Stimulated activated CD4-positive, alpha-beta T cell treated with anti-CD3 and anti-CD28 coated beads, TNF-alpha, amount 100 ng/mL, for 24 hours (primary cell): Measurements from ENCODE around the gene GIPC2.
"Not testable (repeated sequence)": the region's sequence is repeated elsewhere in the genome, so short reads cannot be mapped to it uniquely, and the experiment has no call there.

Source experiments
- DNase-seq, 3 experiments: peaks; one replicate each; pipeline ENCODE4 v3.0.0-alpha.2; 2020; ENCODE audit warnings: low read depth in 3 of 3

Gene GIPC2

DNA sequence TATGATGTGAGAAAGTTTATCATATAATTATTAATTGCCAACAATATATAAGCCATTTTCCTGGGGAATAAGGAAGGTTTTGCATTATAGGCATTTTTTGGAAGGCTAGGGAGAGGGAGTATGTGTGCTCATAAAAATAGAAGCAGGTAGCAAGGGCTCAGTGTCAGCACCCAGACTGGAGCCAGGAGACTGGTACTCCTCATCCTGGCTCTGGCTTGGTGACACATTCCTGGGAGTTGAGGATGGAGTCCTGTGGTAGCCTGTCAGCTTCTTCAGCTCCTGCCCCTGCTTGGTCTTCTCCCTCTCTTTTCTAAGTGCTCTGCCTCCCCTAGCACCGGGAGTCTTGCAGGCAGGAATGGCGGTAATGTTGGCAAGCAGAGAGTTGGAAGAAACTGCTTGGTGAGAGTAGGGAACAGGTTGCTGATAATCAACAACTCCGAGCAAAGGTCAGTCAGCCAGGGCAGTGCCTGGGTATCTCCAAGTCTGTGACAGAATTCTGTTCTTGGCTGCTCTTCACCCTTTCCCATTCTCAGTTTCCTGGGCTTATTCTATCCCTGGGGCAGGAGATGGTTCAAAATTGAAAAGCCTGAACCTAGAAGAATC is 23.0 kb downstream of the GIPC2 start:
- no peak for DNase-seq

DNA sequence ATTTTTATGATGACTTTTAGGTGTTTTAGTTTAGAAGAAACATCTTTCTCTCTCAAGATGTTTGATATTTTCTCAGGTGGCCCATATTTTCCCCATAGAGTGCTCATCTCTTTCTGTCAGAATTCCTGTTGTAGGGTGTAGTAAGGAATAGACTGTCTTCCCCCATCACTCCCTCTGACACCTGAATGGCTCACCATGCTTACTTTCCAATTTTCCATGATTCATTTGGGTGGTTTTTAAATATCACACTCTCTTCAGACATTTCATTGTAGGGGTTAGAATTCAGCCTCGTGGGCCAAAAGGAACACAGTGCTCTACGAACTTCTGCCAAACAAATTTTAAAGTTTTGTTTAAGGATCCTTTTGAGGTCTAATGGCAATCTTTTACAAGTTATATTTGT is 24.0 kb downstream of the GIPC2 start:
- no peak for DNase-seq

DNA sequence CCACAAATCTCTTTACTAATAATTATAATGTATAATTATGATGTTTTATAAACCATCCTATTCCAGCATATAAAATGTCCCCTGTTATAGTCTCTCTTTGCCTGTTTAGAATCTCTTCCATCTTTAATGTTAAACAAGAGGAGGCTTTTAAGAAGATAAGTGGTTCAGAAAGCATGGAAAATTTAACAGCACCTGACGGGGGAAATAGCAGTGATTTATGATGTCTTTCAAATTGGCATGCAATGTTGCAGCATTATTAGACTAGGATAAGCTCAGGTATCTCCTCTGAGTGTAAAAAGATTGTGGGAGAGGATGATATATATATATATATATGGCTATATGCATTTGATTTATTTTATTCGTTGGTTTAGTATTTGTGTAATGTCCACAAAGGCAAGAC is 24.4 kb downstream of the GIPC2 start:
- no peak for DNase-seq

DNA sequence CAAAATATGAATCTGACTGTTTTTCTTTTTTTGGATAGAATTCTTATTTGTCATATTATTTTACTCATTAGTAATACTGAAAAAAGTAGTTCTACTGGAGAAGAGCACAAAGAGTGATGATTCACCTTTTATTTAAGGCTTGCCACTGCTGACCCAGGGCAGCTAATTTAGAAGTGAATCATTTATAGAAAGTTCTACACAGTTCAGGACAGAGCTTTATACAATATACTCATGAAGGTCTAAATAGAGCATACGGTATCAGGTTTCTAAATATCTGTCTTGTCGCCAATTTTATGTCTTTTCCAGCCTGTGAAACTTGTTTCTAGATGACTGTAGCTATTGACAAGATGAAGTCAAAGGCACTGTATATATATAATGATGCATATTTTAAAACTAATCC is 25.0 kb downstream of the GIPC2 start:
- DNase-seq: no peak

DNA sequence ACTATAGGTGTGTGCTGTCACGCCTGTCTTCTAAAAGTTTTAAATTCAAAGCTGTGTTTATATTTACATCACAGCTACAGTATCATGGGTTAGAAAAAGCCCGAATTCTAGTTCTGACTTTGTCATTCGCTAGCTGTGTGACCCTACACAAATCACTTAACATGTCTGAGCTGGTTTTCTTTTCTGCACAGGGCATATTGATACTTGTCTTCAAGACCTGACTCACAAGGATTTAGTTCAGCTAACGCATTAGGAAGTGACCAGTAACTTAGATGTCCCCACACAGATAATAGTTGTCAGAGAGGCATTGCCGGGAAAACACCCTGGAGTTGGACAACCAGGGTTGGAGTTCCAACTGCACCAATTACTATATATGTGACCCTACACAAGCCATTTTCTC is 25.9 kb downstream of the GIPC2 start:
- DNase-seq: no peak

DNA sequence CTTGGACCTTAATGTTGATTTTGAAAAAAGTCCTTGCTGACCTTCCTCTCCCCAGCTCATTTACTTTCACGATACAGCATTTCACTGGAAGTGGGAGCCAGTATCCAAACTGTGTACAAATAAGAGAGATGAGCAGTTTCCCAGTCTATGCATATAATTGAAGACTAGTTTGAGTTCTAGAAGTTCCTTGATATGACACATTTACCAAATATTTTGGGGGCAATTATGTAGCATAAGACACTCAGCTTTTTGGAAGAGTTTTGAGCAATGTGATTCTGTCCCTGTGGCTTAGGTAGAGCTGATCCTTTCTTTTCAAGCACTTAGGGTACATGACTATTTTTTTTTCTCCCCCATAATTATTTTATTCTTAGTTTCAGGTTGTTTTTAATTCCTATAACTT is 26.4 kb downstream of the GIPC2 start:
- no peak for DNase-seq

DNA sequence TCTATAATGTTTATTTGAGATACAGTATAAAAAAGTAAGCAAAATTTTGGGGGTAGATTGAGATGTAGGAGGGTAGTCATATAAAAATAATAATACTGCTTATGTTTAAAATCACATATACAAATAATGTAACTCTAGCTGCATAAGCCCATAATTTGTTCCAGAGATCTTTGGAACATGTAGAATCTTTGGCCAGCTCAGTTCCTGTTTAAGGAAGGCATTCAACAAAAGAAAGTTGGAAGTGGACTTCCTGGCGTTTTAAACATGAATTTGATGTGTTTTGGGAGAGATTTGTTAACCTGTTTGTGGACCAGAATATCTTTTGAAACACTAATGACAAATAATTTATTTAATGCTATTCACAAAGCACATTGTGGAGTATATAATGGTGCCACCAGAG is 27.7 kb downstream of the GIPC2 start:
- DNase-seq: no peak

DNA sequence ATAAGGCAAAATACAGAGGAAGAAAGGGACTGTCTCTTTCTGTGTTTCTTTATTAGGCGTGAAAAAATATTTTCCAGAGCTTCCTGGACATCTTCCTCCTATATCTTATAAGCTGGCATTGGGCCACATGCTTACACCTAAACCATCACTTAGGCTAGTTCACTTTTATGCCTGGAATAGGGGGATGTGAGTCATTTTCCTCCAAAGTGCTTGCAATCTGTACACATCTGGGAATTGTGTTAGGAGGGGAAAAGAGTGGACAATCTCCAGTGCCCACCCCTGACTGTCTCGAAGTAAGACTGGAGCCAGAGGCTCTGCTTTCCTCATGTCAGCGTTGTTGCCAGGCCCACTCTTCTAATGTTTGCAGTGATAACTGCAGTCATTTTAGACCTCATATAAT is 29.9 kb downstream of the GIPC2 start:
- DNase-seq: no peak

DNA sequence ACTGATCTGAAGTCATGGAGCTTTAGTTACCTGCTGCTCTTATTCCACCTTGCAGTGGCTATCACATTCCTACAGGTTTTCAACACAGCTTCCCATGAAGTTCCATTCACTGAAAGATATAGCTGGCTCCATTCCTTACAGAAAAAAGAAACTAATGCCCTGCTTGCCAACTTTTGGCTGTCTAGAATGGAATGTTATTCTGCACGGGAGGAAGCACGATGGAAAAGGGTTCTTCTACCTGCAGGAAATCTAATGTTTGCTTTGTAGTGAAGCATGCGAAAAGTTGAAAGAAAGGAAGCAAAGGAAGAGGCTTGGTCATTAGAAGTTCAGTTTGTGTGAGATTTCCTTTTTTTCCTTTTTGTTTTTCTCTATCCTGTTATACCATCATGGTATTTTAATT is 32.6 kb downstream of the GIPC2 start:
- no peak for DNase-seq

DNA sequence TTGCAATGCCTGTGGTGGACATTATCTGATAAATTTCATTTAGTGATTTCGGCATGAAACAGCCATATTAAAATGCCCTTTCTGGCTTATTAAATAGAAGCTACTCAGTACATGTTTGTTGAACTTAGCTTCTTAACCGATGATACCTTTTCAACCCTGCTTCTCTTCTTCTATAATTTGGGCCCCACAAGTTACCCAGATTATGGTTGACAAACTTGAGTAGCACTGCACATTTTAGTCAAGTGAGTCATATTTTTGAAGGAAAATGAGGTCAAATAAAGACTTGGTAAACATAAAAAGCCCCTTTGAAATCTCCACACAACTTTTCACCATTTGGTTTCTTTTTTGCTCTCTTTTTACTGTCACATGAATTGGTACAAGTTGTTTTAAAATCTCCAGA is 33.8 kb downstream of the GIPC2 start:
- no peak for DNase-seq

DNA sequence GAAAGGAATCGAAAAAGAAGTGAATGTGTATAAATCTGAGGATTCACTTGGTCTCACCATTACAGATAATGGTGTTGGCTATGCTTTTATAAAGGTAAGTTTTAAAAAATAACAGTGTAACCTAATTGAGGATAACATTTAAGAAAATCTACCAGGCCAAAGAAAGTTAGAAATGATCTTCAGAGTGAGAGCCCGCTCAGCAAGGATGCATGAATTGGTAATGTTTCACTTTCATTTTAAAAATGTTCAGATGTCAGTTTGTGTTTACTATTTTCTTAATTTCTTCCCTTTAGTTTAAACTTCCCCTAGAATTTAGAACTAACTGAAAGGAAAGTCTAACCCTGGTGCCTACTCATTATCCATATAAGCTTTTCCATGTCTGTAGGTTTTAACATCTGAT is 35.0 kb downstream of the GIPC2 start:
- no peak for DNase-seq

DNA sequence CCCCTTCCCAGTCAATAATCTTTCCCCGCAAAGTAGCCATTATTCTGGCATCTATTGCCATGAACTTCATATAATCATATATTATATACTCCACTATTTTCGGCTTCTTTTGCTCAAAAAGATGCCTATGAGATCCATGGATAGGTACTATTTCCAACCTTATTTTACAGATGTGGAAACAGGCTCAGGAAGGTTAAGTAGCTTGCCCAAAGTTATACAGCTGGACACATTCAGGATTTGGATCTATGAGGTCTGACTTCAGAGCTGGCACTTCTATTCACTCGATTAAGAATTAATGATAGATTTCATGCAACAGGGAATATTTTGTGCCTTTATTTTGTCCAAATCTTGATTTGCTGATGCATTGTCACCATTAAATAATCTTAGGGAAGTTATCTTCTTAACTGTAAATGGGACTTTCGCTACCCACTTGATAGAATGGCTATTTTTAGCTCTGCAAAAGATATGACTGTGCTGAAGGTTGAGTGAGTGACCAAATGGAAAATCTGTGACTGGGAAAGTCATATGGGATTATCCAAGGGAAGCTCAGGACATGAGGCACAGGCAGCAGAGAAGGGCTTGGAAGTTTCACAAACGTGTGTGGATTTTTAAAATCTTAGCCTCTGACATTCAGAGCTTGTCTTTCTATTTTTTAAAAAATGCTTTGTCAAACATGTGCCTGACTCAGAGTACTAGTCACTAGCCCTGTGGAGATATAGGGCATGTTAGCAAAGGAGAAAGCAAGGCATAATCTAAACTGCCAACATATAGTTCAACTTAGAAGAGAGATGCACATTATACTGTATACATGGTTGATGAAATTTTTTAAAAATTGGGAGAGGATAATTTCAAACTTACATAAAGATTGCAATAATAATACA is 36.5 kb downstream of the GIPC2 start:
- DNase-seq: no peak

DNA sequence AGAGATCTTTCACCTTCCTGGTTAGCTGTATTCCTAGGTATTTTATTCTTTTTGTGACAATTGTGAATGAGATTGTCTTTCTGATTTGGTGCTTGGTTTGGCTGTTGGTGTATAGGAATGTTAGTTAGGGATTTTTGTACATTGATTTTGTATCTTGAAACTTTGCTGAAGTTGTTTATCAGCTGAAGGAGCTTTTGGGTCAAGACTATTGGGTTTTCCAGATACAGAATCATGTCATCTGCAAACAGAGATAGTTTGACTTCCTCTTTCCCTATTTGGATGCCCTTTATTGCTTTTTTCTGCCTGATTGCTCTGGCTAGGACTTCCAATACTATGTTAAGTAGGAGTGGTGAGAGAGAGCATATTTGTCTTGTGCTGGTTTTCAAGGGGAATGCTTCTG is 38.9 kb downstream of the GIPC2 start:
- DNase-seq: not testable (repeated sequence)

DNA sequence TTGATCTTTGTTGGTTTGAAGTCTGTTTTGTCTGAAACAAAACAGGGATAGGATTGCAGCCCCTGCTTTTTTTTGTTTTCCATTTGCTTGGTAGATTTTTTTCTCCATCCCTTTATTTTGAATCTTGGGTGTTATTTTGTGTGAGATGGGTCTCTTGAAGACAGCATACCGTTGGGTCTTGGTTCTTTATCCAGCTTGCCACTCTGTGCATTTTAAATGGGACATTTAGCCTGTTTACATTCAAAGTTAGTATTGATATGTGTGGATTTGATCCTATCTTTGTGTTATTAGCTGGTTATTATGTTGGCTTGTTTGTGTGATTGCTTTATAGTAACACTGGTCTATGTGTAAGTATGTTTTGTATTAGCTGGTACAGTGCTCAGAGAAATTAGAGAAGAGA is 40.9 kb downstream of the GIPC2 start:
- DNase-seq: no peak

DNA sequence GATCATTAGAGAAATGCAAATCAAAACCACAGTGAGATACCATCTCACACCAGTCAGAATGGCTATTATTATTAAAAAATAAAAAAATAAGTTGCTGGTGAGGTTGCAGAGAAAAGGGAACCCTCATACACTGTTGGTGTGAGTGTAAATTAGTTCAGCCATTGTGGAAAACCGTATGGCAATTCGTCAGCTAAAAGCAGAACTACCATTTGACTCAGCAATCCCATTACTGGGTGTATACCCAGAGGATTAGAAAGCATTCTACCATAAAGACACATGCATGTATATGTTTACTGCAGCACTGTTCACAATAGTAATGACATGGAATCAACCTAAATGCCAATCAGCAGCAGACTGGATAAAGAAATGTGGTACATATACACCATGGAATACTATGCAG is 42.2 kb downstream of the GIPC2 start:
- DNase-seq: no peak

DNA sequence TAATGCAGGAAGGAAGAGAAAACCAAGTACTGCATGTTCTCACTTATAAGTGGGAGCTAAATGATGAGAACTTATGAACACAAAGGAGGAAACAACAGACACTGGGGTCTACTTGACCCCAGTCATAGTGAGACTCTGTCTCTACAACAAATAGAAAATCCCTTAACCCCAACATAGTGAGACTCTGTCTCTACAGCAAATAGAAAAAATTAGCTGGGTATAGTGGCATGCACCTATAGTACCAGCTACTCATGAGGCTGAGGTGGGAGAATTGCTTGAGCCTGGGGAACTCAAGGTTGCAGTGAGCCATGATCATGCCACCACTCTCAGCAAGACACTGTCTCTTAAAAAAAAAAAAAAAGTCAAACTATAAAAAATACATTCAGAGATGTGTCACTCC is 42.7 kb downstream of the GIPC2 start:
- DNase-seq: no peak

DNA sequence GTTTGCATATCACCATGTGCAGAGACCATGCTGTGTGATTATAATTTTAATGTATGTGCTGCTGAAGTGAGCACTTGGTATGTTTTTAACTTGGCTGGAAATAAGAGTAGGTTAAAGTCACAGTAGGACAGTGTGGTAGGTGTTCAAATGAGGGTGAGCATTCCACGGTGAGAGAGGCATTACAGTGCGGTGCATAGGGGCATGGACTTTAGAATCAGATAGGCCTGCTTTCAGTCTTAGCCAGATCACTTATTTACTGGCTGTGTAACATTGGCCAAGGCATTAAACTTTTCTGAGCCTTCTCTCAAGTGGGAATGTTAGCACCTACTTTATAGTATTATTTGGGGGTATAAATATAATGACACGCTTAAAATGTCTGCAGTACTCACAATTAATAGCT is 43.2 kb downstream of the GIPC2 start:
- no peak for DNase-seq

DNA sequence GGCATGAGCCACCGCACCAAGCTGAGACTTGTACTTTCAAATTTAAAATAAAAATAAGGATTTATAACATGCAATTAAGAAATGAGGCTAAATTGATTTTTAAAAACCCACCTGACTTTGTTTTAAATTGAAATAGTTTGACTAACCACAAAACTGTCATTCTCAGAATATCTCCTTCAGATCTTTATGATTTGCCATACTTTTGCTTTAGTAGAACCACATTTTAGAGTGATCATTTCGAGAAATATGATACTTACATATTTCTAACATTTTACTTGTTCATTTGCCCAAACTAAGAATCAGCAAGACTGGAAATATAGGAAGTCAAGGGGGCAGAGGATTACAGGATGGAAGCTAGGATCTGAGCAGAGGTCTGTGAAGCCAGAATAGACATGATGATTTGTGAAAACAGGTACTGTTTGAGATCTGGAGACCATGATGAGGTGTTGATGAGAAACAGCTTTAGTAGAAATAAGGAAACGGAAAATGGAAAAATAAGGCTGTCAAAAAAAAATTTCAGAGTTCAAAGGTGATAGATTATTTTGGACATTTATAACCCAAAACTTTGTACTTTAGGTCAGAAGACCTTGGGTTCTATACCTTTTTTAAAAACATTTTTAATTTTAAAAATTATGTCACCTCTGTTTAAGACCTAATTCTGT is 44.8 kb downstream of the GIPC2 start:
- no peak for DNase-seq

DNA sequence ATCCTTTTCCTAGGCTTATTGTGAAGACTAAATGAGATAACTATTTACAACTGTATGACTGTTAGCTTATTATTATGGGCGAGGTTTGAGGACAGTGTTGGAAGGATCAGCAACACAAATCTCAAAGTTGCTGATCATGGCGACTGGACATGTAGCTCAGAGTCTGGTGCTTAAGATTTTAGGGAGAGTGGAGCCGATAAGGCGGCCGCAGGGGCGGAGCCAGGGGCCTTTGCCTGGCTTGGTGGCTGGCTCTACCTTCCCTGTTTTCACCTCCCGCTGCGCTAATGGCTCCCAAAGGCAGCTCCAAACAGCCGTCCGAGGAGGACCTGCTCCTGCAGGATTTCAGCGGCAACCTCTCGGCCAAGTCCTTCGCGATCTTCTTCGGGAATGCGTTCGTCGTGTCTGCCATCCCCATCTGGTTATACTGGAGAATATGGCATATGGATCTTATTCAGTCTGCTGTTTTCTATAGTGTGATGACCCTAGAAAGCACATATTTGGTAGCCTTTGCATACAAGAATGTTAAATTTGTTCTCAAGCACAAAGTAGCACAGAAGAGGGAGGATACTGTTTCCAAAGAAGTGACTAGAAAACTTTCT is 45.5 kb downstream of the GIPC2 start:
- DNase-seq: no peak

DNA sequence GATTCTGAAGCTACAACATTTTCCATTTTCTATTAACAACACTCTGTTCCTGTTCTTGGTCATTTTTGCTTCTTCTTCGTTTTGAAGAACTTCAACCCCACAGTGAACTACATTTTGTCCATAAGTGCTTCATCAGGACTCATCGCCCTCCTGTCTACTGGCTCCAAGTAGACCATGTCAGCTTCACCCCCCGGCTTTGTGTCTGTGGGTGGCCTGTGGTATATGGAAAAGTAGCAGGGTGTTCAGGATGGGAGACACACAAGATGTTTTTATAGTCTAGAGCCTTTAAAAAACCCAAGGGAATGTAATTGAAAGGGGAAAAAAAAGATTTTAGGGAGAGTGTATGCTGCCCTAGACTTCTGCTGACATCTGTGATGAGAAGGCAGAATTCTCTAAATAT is 46.1 kb downstream of the GIPC2 start:
- DNase-seq: no peak

DNA sequence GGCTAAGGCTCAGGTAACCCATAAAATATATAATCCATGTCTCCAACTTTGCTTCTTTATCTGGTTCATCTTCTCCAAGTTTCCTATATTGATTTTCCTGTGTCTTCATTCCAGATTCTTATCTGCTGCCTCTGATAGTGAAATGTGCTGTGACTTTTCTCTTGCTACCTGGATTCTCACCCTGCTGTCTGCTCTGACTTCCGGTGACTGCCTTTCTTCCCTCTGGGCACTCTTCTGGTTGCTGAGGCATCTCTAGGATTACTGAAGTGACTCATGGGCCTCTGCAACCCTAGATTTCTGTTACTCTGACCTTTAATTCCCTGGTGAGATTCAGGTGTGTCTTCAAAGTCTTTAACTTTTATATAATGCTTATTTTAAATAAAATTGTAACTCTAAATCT is 46.9 kb downstream of the GIPC2 start:
- no peak for DNase-seq

DNA sequence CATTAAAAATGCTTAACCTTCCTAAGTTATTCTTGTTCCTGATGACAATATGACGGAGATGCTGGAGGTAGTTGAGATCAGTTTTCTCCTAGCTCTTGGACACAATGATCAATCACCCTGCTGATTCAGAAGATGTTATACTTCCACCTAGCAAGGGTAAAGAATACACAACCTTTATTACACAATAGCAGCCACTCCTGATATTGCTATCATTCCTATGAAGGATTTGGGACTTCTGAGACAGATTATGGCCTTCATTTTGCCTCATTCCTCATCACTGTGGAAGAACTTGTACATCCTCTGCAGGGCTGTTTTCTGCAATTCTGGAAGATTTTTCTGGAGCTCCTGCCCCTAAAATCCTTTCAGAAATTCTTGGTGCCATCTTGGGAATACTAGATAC is 47.8 kb downstream of the GIPC2 start:
- no peak for DNase-seq

DNA sequence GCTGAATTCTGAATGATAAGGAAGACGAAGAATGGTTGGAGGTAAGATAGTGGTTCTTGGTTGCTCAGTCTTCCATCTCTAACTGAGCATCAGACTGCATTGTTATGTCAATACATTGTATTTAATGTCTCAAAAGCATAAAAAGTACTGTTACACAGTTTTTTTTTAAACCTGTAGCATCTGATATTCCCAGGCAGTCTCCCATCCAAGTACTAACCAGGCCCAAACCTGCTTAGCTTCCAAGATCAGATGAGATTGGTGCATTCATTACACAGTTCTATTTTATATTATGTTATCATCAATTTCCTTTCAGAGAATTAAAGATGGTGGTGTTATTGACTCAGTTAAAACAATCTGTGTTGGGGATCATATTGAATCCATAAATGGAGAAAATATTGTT is 48.9 kb downstream of the GIPC2 start:
- no peak for DNase-seq
